SK-N-SH treated with all-trans-retinoic acid at 6 μM for 48 hours (cell line): ENCODE measurements around the gene TMEM238.

Experiments
- ATAC-seq: fragments of 200-7000 bp; cut with Tn5 transposase; 3 replicates; pipeline ENCODE4 v1.9.1; 2020; ENCODE audit warnings: mild to moderate bottlenecking, moderate library complexity
- ARNTL ChIP-seq: fragments of 450-650 bp; formaldehyde crosslinking; IDR thresholded peaks from 2 replicates; pipeline ENCODE4 v1.5.0; 2020; ENCODE audit warnings: low read depth, mild to moderate bottlenecking, moderate library complexity, borderline replicate concordance
- CREB5 ChIP-seq: fragments of 250-450 bp; sonication (Bioruptor Pico); IDR thresholded peaks from 2 replicates; pipeline ENCODE4 v1.5.1; 2020; ENCODE audit warnings: low read depth, mild to moderate bottlenecking, moderate library complexity
- CSDC2 ChIP-seq: fragments of 250-450 bp; sonication (Bioruptor Pico); IDR thresholded peaks from 2 replicates; pipeline ENCODE4 v1.5.0; 2020; ENCODE audit warnings: mild to moderate bottlenecking, moderate library complexity
- CSRNP3 ChIP-seq: fragments of 250-450 bp; sonication (Bioruptor Pico); IDR thresholded peaks from 2 replicates; pipeline ENCODE4 v1.5.1; 2021; ENCODE audit warnings: mild to moderate bottlenecking, moderate library complexity
- ESRRG ChIP-seq: fragments of 250-450 bp; sonication (Bioruptor Pico); IDR thresholded peaks from 2 replicates; pipeline ENCODE4 v1.6.1; 2021; ENCODE audit warnings: mild to moderate bottlenecking
- GLIS3 ChIP-seq: fragments of 250-450 bp; sonication (Bioruptor Pico); IDR thresholded peaks from 2 replicates; pipeline ENCODE4 v1.5.0; 2020; ENCODE audit warnings: mild to moderate bottlenecking, moderate library complexity
- ISL1 ChIP-seq: fragments of 250-450 bp; sonication (Bioruptor Pico); IDR thresholded peaks from 2 replicates; pipeline ENCODE4 v2.1.2; 2022; ENCODE audit warnings: mild to moderate bottlenecking, moderate library complexity
- OSR1 ChIP-seq: fragments of 250-450 bp; sonication (Bioruptor Pico); IDR thresholded peaks from 2 replicates; pipeline ENCODE4 v1.8.0; 2022; ENCODE audit warnings: moderate library complexity, mild to moderate bottlenecking, inconsistent platforms
- PATZ1 ChIP-seq: fragments of 250-450 bp; sonication (Bioruptor Pico); IDR thresholded peaks from 2 replicates; pipeline ENCODE4 v1.8.0; 2020; ENCODE audit warnings: mild to moderate bottlenecking, moderate library complexity, borderline replicate concordance
- POU6F1 ChIP-seq: fragments of 250-450 bp; sonication (Bioruptor Pico); IDR thresholded peaks from 2 replicates; pipeline ENCODE4 v1.8.0; 2021; ENCODE audit warnings: low read depth, mild to moderate bottlenecking, moderate library complexity, borderline replicate concordance
- PPARA ChIP-seq: fragments of 250-450 bp; sonication (Bioruptor Pico); IDR thresholded peaks from 2 replicates; pipeline ENCODE4 v1.5.0; 2020; ENCODE audit warnings: mild to moderate bottlenecking, borderline replicate concordance
- RARB ChIP-seq: fragments of 250-450 bp; sonication (Bioruptor Pico); IDR thresholded peaks from 2 replicates; pipeline ENCODE4 v1.8.0; 2021; ENCODE audit warnings: mild to moderate bottlenecking, moderate library complexity
- TSHZ2 ChIP-seq: fragments of 250-450 bp; sonication (Bioruptor Pico); IDR thresholded peaks from 2 replicates; pipeline ENCODE4 v1.5.0; 2020; ENCODE audit warnings: mild to moderate bottlenecking, moderate library complexity
- ZC3H10 ChIP-seq: fragments of 250-450 bp; sonication (Bioruptor Pico); IDR thresholded peaks from 2 replicates; pipeline ENCODE4 v1.5.1; 2021; ENCODE audit warnings: mild to moderate bottlenecking, moderate library complexity
- ZFP3 ChIP-seq: fragments of 250-450 bp; sonication (Bioruptor Pico); IDR thresholded peaks from 2 replicates; pipeline ENCODE4 v1.5.0; 2020; ENCODE audit warnings: mild to moderate bottlenecking, moderate library complexity
- ZFP30 ChIP-seq: fragments of 450-650 bp; formaldehyde crosslinking; IDR thresholded peaks from 2 replicates; pipeline ENCODE4 v1.5.0; 2022; ENCODE audit warnings: mild to moderate bottlenecking, moderate library complexity
- ZNF70 ChIP-seq: fragments of 450-650 bp; formaldehyde crosslinking; IDR thresholded peaks from 2 replicates; pipeline ENCODE4 v1.5.0; 2020; ENCODE audit warnings: mild to moderate bottlenecking, moderate library complexity
- ZNF8 ChIP-seq: fragments of 450-650 bp; formaldehyde crosslinking; IDR thresholded peaks from 2 replicates; pipeline ENCODE4 v1.5.0; 2020; ENCODE audit warnings: mild to moderate bottlenecking, moderate library complexity

Gene TMEM238

GRCh38 chr19:55365964-55366363 is 18.1 kb downstream of the TMEM238 start (continued):
- TF ChIP-seq TSHZ2 (CRISPR knock-in tag) (no peak), POU6F1 (CRISPR knock-in tag) (no peak), RARB (CRISPR knock-in tag) (no peak), OSR1 (CRISPR knock-in tag) (no peak), ZFP30 (CRISPR knock-in tag) (no peak), ZFP3 (CRISPR knock-in tag) (no peak), ZC3H10 (no peak), PPARA (no peak)

GRCh38 chr19:55365245-55365644 is 18.8 kb downstream of the TMEM238 start:
- no peak for ATAC-seq
- no peak for TF ChIP-seq PPARA
- no peak for TF ChIP-seq RARB (CRISPR knock-in tag)

- ATAC-seq = no peak; the same call in 2 of the 3 replicates
Observed at GRCh38 chr19:55362990-55363716, 20.9 kb downstream of the TMEM238 start, which contains the start of gene GARIN5B. GARIN5B (minus strand) TSS chr19:55363260; CDS start chr19:55363066, 194 bp downstream.

More at GRCh38 chr19:55362990-55363716, 20.9 kb downstream of the TMEM238 start, which contains the start of gene GARIN5B:
- no peak for TF ChIP-seq ZC3H10
- no peak for TF ChIP-seq CSRNP3
- TF ChIP-seq ZNF8 = no peak
- no peak for TF ChIP-seq ESRRG (CRISPR knock-in tag)
- TF ChIP-seq GLIS3 (CRISPR knock-in tag) = no peak
- no peak for TF ChIP-seq PPARA
- no peak for TF ChIP-seq OSR1 (CRISPR knock-in tag)
- no peak for TF ChIP-seq CREB5 (CRISPR knock-in tag)
- no peak for TF ChIP-seq ISL1 (CRISPR knock-in tag)
- no peak for TF ChIP-seq CSDC2 (CRISPR knock-in tag)
- TF ChIP-seq RARB (CRISPR knock-in tag) = no peak
- TF ChIP-seq ZNF70 (CRISPR knock-in tag) = no peak
- TF ChIP-seq ARNTL (CRISPR knock-in tag) = no peak
- no peak for TF ChIP-seq ZFP3 (CRISPR knock-in tag)
- TF ChIP-seq PATZ1 (CRISPR knock-in tag) = no peak
